GM19463 (cell line): Measurements from ENCODE around the gene MAP1B.
A peak's percentile ranks its signal among the peaks of the same experiment; 100 is the strongest.
"Not testable (repeated sequence)": the region's sequence is repeated elsewhere in the genome, so short reads cannot be mapped to it uniquely, and the experiment has no call there.

ENCODE experiments used
- ATAC-seq: cut with Tn5 transposase; IDR thresholded peaks from one replicate; pipeline ENCODE4 v1.9.1; 2021; ENCODE audit warnings: mild to moderate bottlenecking, moderate library complexity; ENCODE audit not compliant: unreplicated experiment

MAP1B gene

GRCh38 chr5:72107131-72107900 is at the start of gene MAP1B:
Gene MAP1B (plus strand): TSS chr5:72107475. CDS start chr5:72107532, 57 bp downstream.
- peak; percentile 34 for ATAC-seq

- no peak for ATAC-seq
Measured at GRCh38 chr5:72057816-72058215, 49.5 kb upstream of the MAP1B start.

DNA sequence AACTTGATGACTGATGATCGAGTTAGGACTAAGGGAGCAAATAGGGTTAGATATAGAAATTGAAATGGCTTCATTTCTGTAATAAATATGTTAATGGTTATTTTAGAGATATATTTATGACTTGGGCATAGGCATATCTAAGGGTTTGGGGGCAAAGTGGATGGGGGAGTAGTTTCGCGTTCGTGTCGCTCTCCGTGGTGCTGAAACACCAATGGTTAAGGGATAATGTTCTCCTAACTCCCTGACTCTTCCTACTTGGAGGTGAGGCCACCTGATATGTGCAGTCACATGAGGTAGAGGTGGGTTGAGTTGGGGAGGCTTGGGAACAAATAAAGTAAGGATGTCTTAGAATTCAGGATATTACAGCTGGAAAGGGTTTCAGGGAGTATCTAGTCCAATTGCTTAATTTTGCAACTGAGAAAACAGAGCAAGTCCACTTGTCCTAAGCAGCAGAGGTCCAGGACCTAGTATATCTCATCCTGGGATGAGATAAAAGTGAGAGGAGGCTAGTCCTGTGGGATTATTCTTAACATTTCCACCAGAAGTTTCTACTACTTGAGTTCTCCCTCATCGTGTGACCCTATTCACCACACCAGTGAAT is 44.0 kb upstream of the MAP1B start:
- ATAC-seq, result no peak

GRCh38 chr5:72064801-72065570 is 42.3 kb upstream of the MAP1B start:
- no peak for ATAC-seq

DNA sequence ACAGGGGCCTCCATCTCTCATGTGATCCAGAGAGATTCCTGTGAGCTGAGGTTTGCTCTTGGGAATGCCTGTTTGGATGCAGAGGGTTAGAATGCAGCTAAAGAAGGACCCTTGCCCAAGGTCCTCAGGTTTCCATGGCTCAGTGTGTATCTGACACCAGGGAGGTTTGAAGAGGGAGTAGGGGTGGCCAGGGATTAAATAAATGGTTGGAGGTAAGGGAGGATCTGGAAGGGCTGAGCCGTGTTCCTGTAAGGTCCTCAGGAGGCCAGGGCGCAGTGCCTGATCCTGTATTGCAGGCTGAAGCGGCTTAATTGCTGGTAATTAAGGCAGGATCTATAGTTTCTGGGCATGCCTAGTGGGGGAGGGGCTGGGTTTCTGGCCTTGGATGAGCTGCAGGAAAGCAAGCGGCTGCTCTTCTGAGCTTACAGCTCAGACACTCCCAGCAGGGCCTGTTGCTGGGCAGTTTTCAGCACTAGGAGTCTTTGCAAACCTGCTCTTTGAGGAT is 41.5 kb upstream of the MAP1B start:
- no peak for ATAC-seq

- ATAC-seq, result no peak
Measured at GRCh38 chr5:72066705-72067107, 40.6 kb upstream of the MAP1B start.

DNA sequence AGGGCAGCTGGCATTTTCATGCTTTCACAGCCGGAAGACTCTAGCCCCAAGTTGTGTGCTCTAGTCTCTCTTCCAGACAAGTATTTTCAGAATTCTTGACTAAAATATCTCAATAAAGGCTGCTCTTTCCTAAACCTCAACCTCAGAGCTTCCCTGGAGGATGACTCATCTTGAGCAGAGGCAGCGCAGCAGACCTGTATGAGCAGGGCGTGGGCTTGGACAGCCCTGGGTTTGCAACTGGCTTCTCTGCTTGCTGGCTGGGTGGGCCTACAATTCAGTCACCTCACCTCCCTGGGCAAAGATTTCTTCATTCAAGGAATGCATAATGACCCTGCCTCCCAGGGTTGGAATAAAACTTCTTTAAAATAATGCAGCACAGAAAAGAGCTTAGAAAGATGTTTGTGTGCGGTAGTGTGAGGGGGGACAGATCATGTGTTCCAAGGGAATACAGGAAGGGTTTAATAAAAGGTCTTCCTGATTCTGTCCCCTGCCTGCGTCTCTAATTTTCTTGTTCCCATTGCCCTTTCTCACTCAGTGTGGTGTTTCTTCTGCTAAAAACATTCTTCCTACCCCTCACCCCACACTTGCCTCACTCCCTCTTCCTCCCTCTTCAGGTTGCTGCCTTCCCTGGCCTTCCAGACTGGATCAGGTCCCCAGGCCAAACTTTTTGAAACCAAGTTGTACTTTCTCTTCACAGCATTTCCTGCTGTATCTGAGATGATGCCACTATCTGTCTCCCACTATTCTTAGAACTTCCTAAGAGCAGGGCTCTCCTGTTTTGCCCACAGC is 39.4 kb upstream of the MAP1B start:
- ATAC-seq, result no peak

DNA sequence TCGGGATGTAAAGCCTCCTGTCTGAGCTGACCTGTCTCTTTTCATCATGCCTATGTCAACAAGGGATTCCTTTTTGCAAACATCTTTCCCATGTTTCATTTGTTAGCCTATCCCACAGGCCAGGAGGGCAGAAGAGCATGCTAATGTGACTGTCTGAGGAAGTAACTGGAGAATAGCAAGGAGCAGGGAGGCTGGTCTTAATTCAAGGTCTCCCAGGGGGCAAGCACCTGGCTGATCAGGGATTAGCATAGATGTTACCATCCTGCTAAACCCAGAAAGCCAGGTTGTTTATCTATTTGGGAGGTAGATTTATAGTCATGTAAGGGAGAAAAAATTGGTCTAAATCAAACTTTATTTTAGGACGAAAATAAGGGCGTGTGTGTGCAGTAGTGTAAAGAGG is 36.7 kb upstream of the MAP1B start:
- ATAC-seq, result no peak

DNA sequence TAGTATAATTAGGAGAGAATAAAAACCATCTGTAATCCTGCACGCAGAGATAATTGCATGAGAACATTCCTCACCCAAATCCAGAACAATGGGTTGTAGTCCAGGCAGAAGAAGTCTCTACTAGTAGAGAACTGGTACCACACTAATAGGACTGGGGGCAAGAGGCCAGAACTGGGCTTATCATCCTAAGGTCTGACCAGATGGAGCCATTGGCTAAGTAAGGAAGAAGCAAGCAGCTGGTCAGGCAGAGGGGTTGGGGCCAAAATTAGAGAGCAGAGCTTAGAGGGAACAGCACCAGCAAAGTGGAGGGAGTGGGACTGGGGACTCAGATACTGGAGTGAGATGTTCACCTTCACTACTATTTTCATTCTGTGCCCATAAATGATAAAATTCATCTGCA is 35.4 kb upstream of the MAP1B start:
- ATAC-seq, result no peak

DNA sequence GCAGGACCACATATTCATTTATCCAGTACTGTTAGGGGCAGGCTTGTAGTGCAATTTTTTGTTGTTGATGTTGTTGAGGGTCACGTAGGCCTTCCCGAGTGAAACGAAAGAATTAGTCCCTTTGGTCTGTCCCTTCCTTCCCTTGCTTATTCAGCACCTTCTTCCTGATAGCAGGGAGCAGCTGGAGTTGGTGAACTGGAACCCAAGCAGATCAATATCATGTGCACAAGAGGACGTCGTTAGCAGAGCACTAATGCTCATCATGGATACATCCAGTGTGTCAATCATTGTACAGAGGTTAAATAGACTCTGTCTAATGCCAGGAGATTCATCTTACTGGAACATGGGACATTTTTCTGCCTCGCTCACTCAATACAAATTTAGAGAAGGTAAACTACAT is 33.0 kb upstream of the MAP1B start:
- ATAC-seq, result no peak

- no peak for ATAC-seq
Measured at GRCh38 chr5:72075461-72075860, 31.8 kb upstream of the MAP1B start.

GRCh38 chr5:72076621-72077300 is 30.5 kb upstream of the MAP1B start:
- no peak for ATAC-seq

DNA sequence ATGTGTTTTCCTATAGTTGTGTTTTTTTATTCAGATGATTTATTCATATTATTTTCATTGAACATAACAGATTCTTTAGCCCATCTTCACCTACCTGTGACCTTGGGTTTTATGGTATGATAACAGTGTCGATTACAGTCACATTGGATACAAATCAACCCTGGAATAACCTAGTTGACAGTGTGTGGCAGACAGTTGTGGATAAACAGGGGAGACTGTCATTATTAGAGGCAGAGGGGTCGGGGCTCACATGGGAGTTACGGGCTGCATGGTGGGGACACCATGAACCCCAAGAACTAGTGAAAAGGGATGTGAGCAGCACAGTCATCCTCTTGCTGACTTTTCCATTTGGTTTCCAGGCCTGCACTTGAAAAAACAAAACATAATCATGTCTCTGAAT is 29.9 kb upstream of the MAP1B start:
- ATAC-seq, result no peak

GRCh38 chr5:72079288-72079687 is 28.0 kb upstream of the MAP1B start:
- peak; percentile 63 for ATAC-seq

GRCh38 chr5:72082048-72082447 is 25.2 kb upstream of the MAP1B start:
- no peak for ATAC-seq

DNA sequence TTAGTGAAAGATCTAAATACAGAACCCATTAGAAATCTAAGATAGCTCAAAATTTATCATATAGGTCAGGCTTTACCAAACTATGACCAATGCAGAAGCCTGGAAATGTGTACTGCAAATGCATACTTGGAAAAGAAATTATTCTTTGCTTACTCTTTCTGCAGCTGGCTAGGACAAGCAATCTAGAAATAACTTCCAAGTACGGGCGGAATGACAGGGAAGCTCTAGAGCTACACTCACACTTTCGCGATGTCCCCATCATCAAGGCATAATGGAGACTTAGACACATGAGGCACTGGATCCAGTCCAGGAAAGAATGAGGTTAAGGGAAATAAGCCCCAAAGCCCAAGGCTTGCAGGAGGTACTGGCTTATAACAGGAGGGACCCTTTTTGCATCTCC is 22.4 kb upstream of the MAP1B start:
- no peak for ATAC-seq

DNA sequence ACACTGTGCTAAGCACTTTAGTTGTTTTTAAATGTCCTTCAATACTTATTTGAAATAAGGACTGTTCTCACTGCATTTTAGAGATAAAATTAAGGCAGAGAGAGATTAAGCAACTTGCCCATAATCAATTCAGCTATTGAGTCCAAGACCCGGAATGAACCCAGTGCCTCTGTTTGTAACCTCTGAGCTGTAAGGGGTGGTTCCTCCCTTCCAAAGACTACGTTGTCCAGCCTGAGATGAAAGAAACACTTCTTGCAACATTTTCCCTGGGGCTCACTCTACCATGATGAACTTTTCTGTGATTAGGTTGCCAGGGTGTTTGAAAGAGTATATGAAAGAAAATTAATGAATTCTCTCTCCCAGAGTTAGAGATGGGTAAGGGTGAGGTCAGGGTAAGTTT is 22.0 kb upstream of the MAP1B start:
- ATAC-seq, result no peak

- ATAC-seq, result not testable (repeated sequence)
Measured at GRCh38 chr5:72089713-72090112, 17.6 kb upstream of the MAP1B start.

GRCh38 chr5:72092074-72092473 is 15.2 kb upstream of the MAP1B start:
- no peak for ATAC-seq

DNA sequence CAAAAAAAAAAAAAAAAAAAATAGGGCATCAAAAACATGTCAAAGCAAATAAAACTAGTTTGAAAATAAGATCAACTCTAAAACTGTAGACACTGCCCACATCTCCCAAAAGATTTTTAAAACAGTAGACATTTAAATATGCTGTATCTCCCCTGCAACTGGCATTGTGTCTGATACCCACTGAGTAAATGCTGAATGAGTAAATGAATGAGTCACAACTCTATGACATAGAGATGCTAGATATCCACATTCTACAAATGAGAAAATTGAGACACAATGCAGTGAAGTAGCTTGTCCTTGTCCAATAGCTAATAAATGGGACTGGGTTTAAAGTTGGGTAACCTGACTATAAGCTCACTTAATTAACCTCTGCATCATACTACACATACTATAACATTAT is 14.1 kb upstream of the MAP1B start:
- peak; percentile 44 for ATAC-seq
